K562 (cell line): ENCODE measurements around the gene AK5. TPM values are rescaled to one million over a fixed set of nuclear protein-coding genes. Genes with fewer than 3 reads are reported as not detected.

Experiments
- ATAC-seq: fragments of 200-7000 bp; cut with Tn5 transposase; 3 replicates; pipeline ENCODE4 v1.9.1; 2020; ENCODE audit warnings: moderate library complexity
- BruUV-seq: library from RNA; stranded (reverse); fragments of 400-500 nt; replicated peaks from 2 replicates; lab custom pipeline; 2021; lab: Mats Ljungman, UMichigan
- CTCF ChIA-PET: fragments of 300-600 bp; formaldehyde crosslinking; extraction: SDS; loops from one replicate; lab custom pipeline; 2021; ENCODE audit warnings: low intra/inter-chr PET ratio; lab: Yijun Ruan, JAX
- POLR2A ChIA-PET: fragments of 300-600, 350-650 bp; sonication (Branson Sonifier 250); formaldehyde crosslinking; extraction: SDS; loops from one replicate; lab custom pipeline; 2021; ENCODE audit warnings: antibody characterized with exemption, inconsistent platforms; lab: Yijun Ruan, JAX
- DNase-seq, 4 experiments: peaks; one replicate each; pipeline versions ENCODE4 v3.0.0 to v3.0.0-alpha.2; 2011 to 2018; ENCODE audit warnings: low spot score in 3 of 4, mixed read lengths in 3 of 4; ENCODE audit errors: extremely low read depth in 1 of 4
- FAIRE-seq: peaks from 2 replicates; lab custom pipeline; 2011; peaks lifted over from hg19 to GRCh38; lab: Jason Lieb, UNC
- H2AFZ ChIP-seq: 2 replicates; pipeline ENCODE4 v1.6.0; 2011; ENCODE audit warnings: low read depth, low read length, control low read depth, inconsistent platforms
- H3K27ac ChIP-seq: fragments of 200-600 bp; 3 replicates; pipeline ENCODE4 v1.8.0; 2011; ENCODE audit warnings: low read depth, mild to moderate bottlenecking, control low read depth, inconsistent platforms, low read length, moderate library complexity, mixed read lengths; ENCODE audit errors: extremely low read depth
- H3K27me3 ChIP-seq, 2 experiments: fragments of 300-600 bp in 1 of 2; 2 replicates in 1 of 2; 3 replicates in 1 of 2; pipeline versions ENCODE4 v1.6.0 to v1.8.0; 2011; ENCODE audit warnings: inconsistent platforms in 2 of 2, low read length in 2 of 2, mild to moderate bottlenecking in 1 of 2, mixed read lengths in 1 of 2, moderate library complexity in 1 of 2; ENCODE audit not compliant: control insufficient read depth in 2 of 2, insufficient read depth in 2 of 2
- H3K36me3 ChIP-seq: fragments of 300-600 bp; 3 replicates; pipeline ENCODE4 v1.8.0; 2011; ENCODE audit warnings: mild to moderate bottlenecking, low read length, inconsistent platforms; ENCODE audit not compliant: control insufficient read depth, insufficient read depth
- H3K4me1 ChIP-seq, 2 experiments: fragments of 200-600 bp in 1 of 2; replicated peaks in 1 of 2; 2 replicates in 1 of 2; 3 replicates in 1 of 2; pipeline versions ENCODE4 v1.5.1 to v1.8.0; 2011; ENCODE audit warnings: inconsistent platforms in 2 of 2, low read length in 2 of 2, mild to moderate bottlenecking in 1 of 2, mixed read lengths in 1 of 2, moderate library complexity in 1 of 2; ENCODE audit not compliant: control insufficient read depth in 2 of 2, insufficient read depth in 2 of 2
- H3K4me2 ChIP-seq: 2 replicates; pipeline ENCODE4 v1.6.1; 2011; ENCODE audit warnings: low read length, control low read depth, inconsistent platforms, mixed read lengths; ENCODE audit not compliant: insufficient read depth
- H3K4me3 ChIP-seq: fragments of 200-600 bp; sonication (generic), shearing (Covaris generic); 2 replicates; pipeline ENCODE4 v1.5.1; 2016; ENCODE audit warnings: control low read depth, inconsistent platforms
- H3K79me2 ChIP-seq: fragments of 200-600 bp; 3 replicates; pipeline ENCODE4 v1.8.0; 2011; ENCODE audit warnings: low read length, inconsistent platforms; ENCODE audit not compliant: control insufficient read depth, insufficient read depth
- H3K9ac ChIP-seq, 2 experiments: 2 replicates each; pipeline versions ENCODE4 v1.6.0 to v1.6.1; 2011; ENCODE audit warnings: low read depth in 2 of 2, low read length in 2 of 2, control low read depth in 1 of 2, inconsistent platforms in 1 of 2, mild to moderate bottlenecking in 1 of 2, mixed read lengths in 1 of 2; ENCODE audit not compliant: insufficient read depth in 1 of 2
- H3K9me1 ChIP-seq: one replicate; pipeline ENCODE4 v1.6.0; 2011; ENCODE audit warnings: inconsistent platforms, mild to moderate bottlenecking, low read length, moderate library complexity; ENCODE audit not compliant: control insufficient read depth, insufficient read depth
- H3K9me3 ChIP-seq: replicated peaks from 2 replicates; pipeline ENCODE4 v1.5.1; 2011; ENCODE audit warnings: low read depth, low read length, inconsistent platforms; ENCODE audit not compliant: control insufficient read depth, insufficient read depth
- H4K20me1 ChIP-seq: replicated peaks from 2 replicates; pipeline ENCODE4 v1.6.1; 2011; ENCODE audit warnings: low read length, inconsistent platforms, mixed read lengths; ENCODE audit not compliant: control insufficient read depth, insufficient read depth
- HDAC3 ChIP-seq: fragments of 450-650 bp; IDR thresholded peaks from 2 replicates; pipeline ENCODE4 v1.6.1; 2018; ENCODE audit warnings: borderline replicate concordance, mild to moderate bottlenecking, moderate library complexity; ENCODE audit not compliant: partially characterized antibody
- KDM2B ChIP-seq: fragments of 250-450 bp; sonication (Bioruptor Pico); IDR thresholded peaks from 2 replicates; pipeline ENCODE4 v1.8.0; 2021; ENCODE audit warnings: mild to moderate bottlenecking, moderate library complexity
- NR3C1 ChIP-seq: sonication (generic); formaldehyde crosslinking; IDR thresholded peaks from 2 replicates; pipeline ENCODE4 v1.8.1; 2022; ENCODE audit warnings: missing genetic modification reagents
- SRSF9 ChIP-seq: fragments of 200-400 bp; formaldehyde crosslinking; IDR thresholded peaks from 2 replicates; pipeline ENCODE4 v1.6.1; 2017; ENCODE audit warnings: low read depth, low read length, borderline replicate concordance
- TAF9B ChIP-seq: fragments of 450-650 bp; IDR thresholded peaks from 2 replicates; pipeline ENCODE4 v1.6.1; 2018; ENCODE audit warnings: mild to moderate bottlenecking; ENCODE audit not compliant: partially characterized antibody
- ZFP30 ChIP-seq: fragments of 250-450 bp; sonication (Bioruptor Pico); IDR thresholded peaks from 2 replicates; pipeline ENCODE4 v1.8.0; 2022; ENCODE audit warnings: moderate library complexity, mild to moderate bottlenecking, inconsistent platforms, borderline replicate concordance
- ZNF184 ChIP-seq: sonication (generic); formaldehyde crosslinking; IDR thresholded peaks from 2 replicates; pipeline ENCODE4 v1.5.0; 2020; ENCODE audit warnings: missing genetic modification reagents
- ZNF239 ChIP-seq: fragments of 250-450 bp; sonication (Bioruptor Pico); IDR thresholded peaks from 2 replicates; pipeline ENCODE4 v1.4.0; 2020; ENCODE audit warnings: mild to moderate bottlenecking
- ZNF311 ChIP-seq: fragments of 250-450 bp; sonication (Bioruptor Pico); IDR thresholded peaks from 2 replicates; pipeline ENCODE4 v1.4.0; 2020; ENCODE audit warnings: mild to moderate bottlenecking, moderate library complexity
- in situ Hi-C: fragments of 300-500 bp; cut with MboI; formaldehyde crosslinking; loops from 4 replicates; pipeline ENCODE4 v1.15.0; 2018; ENCODE audit warnings: inconsistent platforms, mixed read lengths
- intact Hi-C: fragments of 100-400 bp; cut with micrococcal nuclease; formaldehyde crosslinking; loops from 2 replicates; pipeline ENCODE4 v1.14.2; 2022
- polyA plus RNA-seq, 8 experiments: library from polyadenylated mRNA; depleted of rRNA in 4 of 8; stranded (reverse) in 5 of 8; unstranded in 3 of 8; fragments of >200 nt; fragmentation: Nextera tagmentation in 2 of 8; fragmentation: Illumina TruSeq in 1 of 8; extraction: Ambion mirVana in 2 of 8; extraction: Trizol in 1 of 8; gene quantifications; 2 replicates each; pipeline versions ENCODE4 v1.2.1 to v1.2.3, GENCODE V29; 2011 to 2014; ENCODE audit warnings: inconsistent platforms in 1 of 8, missing spikeins in 1 of 8
- total RNA-seq, 7 experiments: library from RNA; depleted of rRNA in 6 of 7; stranded (reverse); fragments of >200 nt in 6 of 7; fragmentation: Illumina TruSeq in 2 of 7; extraction: Trizol in 2 of 7; gene quantifications; 2 replicates each; pipeline versions ENCODE4 v1.2.1 to v1.2.3, GENCODE V29; 2011 to 2021; ENCODE audit warnings: low replicate concordance in 1 of 7
- TF ChIP-seq, protein P1 (sequence below): fragments of 450-650 bp; IDR thresholded peaks from 2 replicates; pipeline ENCODE4 v1.6.1; 2016; ENCODE audit warnings: mild to moderate bottlenecking
- TF ChIP-seq, protein P2 (sequence below): sonication (generic); formaldehyde crosslinking; IDR thresholded peaks from 2 replicates; pipeline ENCODE4 v1.8.0; 2022; ENCODE audit warnings: mild to moderate bottlenecking, missing genetic modification reagents, borderline replicate concordance

AK5 gene
- total and polyA plus RNA-seq, 9 of the 15 experiments (the other 6 are each of a cell fraction or from before 2014, with no cell fraction given) = 0.06 TPM; not detected in 8

DNA sequence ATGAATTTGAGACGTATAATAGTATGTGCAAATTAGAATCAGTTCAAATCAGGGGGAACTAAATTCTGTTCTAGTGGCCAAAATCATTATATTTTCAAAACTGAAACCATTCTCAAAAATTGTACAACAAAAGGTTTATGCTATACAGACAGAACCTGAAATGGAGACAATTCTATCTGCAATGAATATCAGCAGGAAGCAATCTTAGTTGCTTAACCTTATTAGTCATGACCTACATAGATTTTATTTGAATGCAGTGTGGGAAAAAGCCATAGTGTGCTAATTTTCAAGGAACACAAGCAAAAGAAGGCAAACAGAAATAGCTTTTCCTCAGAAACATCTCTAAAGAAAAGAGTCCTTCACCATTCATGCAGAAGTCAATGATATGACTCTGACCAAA is 6.5 kb downstream of the AK5 start (continued):
- TF ChIP-seq, protein P1, sequence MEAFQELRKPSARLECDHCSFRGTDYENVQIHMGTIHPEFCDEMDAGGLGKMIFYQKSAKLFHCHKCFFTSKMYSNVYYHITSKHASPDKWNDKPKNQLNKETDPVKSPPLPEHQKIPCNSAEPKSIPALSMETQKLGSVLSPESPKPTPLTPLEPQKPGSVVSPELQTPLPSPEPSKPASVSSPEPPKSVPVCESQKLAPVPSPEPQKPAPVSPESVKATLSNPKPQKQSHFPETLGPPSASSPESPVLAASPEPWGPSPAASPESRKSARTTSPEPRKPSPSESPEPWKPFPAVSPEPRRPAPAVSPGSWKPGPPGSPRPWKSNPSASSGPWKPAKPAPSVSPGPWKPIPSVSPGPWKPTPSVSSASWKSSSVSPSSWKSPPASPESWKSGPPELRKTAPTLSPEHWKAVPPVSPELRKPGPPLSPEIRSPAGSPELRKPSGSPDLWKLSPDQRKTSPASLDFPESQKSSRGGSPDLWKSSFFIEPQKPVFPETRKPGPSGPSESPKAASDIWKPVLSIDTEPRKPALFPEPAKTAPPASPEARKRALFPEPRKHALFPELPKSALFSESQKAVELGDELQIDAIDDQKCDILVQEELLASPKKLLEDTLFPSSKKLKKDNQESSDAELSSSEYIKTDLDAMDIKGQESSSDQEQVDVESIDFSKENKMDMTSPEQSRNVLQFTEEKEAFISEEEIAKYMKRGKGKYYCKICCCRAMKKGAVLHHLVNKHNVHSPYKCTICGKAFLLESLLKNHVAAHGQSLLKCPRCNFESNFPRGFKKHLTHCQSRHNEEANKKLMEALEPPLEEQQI = no peak
- TF ChIP-seq ZNF184 (no peak), KDM2B (no peak), ZNF239 (CRISPR knock-in tag) (no peak)
- TF ChIP-seq, protein P2, sequence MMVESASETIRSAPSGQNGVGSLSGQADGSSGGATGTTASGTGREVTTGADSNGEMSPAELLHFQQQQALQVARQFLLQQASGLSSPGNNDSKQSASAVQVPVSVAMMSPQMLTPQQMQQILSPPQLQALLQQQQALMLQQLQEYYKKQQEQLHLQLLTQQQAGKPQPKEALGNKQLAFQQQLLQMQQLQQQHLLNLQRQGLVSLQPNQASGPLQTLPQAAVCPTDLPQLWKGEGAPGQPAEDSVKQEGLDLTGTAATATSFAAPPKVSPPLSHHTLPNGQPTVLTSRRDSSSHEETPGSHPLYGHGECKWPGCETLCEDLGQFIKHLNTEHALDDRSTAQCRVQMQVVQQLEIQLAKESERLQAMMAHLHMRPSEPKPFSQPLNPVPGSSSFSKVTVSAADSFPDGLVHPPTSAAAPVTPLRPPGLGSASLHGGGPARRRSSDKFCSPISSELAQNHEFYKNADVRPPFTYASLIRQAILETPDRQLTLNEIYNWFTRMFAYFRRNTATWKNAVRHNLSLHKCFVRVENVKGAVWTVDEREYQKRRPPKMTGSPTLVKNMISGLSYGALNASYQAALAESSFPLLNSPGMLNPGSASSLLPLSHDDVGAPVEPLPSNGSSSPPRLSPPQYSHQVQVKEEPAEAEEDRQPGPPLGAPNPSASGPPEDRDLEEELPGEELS (CRISPR knock-in tag) = no peak

DNA sequence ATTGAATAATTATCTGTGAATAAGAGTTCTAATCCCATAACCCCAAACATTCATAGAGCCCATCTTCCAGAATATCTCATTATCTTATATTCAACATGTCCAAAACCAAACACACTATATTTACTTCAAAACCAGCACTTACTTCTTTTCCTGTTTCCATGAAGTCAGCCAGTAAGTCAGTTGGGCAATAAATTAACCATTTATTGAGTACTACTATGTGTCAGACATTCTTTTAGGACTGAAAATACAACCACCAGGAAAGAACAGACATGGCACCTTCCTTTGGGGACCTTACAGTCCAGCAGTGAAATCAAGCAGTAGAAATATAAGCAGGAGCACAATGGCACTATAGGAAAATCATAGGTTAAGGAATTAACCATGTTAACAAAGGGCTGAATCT is 8.8 kb downstream of the AK5 start:
- Histone ChIP-seq H3K9me1 (no peaks in the 10 kb centered on the region), H4K20me1 (no peaks in the 10 kb centered on the region), H3K4me2 (no peak overlapping the region), H3K79me2 (no peaks in the 10 kb centered on the region), H3K9ac (no peak overlapping the region), H3K4me3 (no peak overlapping the region), H3K4me1 (no peaks in the 10 kb centered on the region), H3K36me3 (no peaks in the 10 kb centered on the region), H3K27ac (no peak overlapping the region), H3K27me3 (0 out of 5 replicates have a peak, but pooled peaks cover 0 to 2% of the 10 kb centered on the region in 2 experiments), H3K9me3 (no peaks in the 10 kb centered on the region), H2AFZ (no peak overlapping the region)
- TF ChIP-seq TAF9B (no peak), ZNF311 (no peak), NR3C1 (CRISPR knock-in tag) (no peak), HDAC3 (no peak), ZFP30 (CRISPR knock-in tag) (no peak), SRSF9 (no peak)
- in situ Hi-C loops (no loop called here), intact Hi-C loops (no loop called here)
- FAIRE-seq (no peak), DNase-seq (no peak), ATAC-seq (no peak)
- no TSS peak for BruUV-seq
- ChIA-PET POLR2A (no interaction called here), CTCF (no interaction called here)
